ENCODE results near the gene RXRA.

GRCh38 chr9:134484479-134484878 is 158.2 kb downstream of the RXRA start:
- no peak for TF ChIP-seq CTCF (IDR thresholded peaks at IDR 0.05)
- no peak for TF ChIP-seq POLR2A (IDR thresholded peaks at IDR 0.05)

All from thyroid gland (tissue), 4 donors.